ENCODE results near the gene CNN2. TPM values are rescaled to one million over a fixed set of nuclear protein-coding genes. Genes with fewer than 3 reads are reported as not detected.

CNN2 gene
- total RNA-seq, 1 experiment from 2014 or later: 97.9 TPM

DNA sequence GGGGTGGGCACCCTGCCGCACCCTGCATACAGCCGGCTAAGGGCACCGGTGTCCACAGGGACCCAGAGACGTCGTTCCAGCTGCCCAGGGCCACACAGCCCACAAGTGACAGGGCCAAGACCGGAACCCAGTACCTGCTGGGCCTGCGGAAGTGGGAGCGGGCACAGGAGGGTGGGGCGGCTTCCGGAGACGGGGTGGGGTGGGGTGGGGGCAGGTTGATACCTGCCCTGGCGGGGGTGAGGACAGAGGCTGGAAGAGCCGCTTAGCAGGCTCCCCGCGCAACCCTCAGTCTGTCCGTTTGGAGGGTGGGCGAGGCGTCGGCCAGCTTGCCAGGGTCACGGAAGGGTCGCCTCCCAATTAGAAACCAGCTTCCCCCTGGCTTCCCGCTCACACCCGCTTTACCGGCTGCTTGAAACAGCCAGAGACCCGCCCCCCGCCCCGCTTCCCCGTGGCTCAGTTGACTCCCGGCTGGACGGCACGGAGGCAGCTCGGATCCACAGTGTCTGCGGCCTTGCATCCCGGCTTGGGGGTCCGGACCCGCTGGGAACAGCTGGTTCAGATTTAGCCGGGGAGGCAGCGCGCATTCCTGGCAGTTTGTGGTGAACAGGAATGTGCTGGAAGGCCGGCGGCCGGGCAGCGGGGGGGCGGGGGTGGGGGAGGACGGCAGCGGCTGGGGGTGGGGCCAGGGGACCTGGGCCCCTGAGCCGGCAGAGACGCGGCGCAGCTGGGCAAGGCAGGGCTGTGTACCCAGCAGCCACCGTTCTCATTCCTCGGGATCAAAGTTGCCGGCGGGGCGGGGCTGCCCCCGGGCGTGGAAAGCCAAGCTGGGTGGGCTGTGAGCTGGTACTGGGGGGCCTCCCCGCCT, 1.9 kb downstream of the CNN2 start:
- BruUV-seq (replicated peaks): no TSS peak
- H3K4me2 ChIP-seq (ENCODE audit: low read length): peak overlapping the region; percentile 92
- peaks cover 6% of the 10 kb centered on the region; the same call in 1 of the 2 replicates for H3K36me3 ChIP-seq (ENCODE audit: low read depth, low read length)
- H3K27me3 ChIP-seq (ENCODE audit: low read length): no peaks in the 10 kb centered on the region
- H3F3A ChIP-seq (ENCODE audit: low read length, unreplicated experiment): no peaks in the 10 kb centered on the region
- no peak for TF ChIP-seq EZH2phosphoT487 (IDR thresholded peaks at IDR 0.05; ENCODE audit: borderline replicate concordance, low read length)
- 0 out of 2 replicates have a peak overlapping the region, but pooled peaks have one; percentile 72 for H2AFZ ChIP-seq (ENCODE audit: low read length)
- ChIA-PET CTCF (interaction anchor here (0.7 kb wide), 1 partner anchor 355 kb away, joined by 3 read pairs; no protein-coding TSS in a partner anchor), POLR2A (ENCODE audit: unreplicated experiment) (no interaction called here)
- H4K20me1 ChIP-seq (ENCODE audit: low read length): no peaks in the 10 kb centered on the region
- H3K27ac ChIP-seq (ENCODE audit: low read length): peak overlapping the region; percentile 76
- no peaks in the 10 kb centered on the region for H3K9me3 ChIP-seq (ENCODE audit: low read length)
- peak overlapping the region; percentile 72 for H3K9ac ChIP-seq (ENCODE audit: low read length)
- peak; percentile 55 for DNase-seq
- H3K79me2 ChIP-seq (ENCODE audit: low read length): peaks cover 37% of the 10 kb centered on the region
- no peaks in the 10 kb centered on the region; the same call in 1 of the 2 replicates for H3K4me1 ChIP-seq (ENCODE audit: insufficient read depth, low read length)
- intact Hi-C loops (cut with micrococcal nuclease): loop anchor here (5.0 kb wide), 1 partner anchor 74 kb away; the partner anchor contains the start of gene GPX4
- no peaks in the 10 kb centered on the region for H3K9me2 ChIP-seq (replicated peaks; ENCODE audit: low read length)
- ATAC-seq: peak; percentile 65
- peak overlapping the region; percentile 95 for H3K4me3 ChIP-seq (ENCODE audit: low read length)

DNA sequence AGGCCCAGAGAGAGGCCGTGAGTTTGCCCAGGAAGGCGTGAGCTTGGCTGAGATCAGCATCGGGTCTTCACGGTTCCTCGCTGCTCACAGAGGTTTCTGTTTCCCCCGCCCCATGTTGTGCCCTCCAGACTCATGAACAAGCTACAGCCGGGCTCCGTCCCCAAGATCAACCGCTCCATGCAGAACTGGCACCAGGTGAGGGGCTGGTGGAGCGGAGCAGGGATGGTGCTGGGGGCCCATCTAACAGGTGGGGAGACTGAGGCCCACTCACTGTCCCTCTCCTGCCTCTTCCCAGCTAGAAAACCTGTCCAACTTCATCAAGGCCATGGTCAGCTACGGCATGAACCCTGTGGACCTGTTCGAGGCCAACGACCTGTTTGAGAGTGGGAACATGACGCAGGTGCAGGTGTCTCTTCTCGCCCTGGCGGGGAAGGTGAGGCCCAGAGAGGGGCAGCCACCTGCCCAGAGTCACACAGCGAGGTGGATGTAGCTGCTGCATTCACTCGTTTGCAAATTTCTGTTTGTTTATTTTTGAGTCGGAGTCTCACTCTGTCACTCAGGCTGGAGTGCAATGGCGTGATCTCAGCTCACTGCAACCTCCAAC, 6.0 kb downstream of the CNN2 start:
- TF ChIP-seq, protein P1, sequence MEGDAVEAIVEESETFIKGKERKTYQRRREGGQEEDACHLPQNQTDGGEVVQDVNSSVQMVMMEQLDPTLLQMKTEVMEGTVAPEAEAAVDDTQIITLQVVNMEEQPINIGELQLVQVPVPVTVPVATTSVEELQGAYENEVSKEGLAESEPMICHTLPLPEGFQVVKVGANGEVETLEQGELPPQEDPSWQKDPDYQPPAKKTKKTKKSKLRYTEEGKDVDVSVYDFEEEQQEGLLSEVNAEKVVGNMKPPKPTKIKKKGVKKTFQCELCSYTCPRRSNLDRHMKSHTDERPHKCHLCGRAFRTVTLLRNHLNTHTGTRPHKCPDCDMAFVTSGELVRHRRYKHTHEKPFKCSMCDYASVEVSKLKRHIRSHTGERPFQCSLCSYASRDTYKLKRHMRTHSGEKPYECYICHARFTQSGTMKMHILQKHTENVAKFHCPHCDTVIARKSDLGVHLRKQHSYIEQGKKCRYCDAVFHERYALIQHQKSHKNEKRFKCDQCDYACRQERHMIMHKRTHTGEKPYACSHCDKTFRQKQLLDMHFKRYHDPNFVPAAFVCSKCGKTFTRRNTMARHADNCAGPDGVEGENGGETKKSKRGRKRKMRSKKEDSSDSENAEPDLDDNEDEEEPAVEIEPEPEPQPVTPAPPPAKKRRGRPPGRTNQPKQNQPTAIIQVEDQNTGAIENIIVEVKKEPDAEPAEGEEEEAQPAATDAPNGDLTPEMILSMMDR (conservative IDR thresholded peaks at IDR 0.05; ENCODE audit: low read depth, low read length): no peak
- TF ChIP-seq EZH2 (IDR thresholded peaks at IDR 0.05; ENCODE audit: low read length, unreplicated experiment) (no peak), EZH2phosphoT487 (IDR thresholded peaks at IDR 0.05; ENCODE audit: borderline replicate concordance, low read length) (no peak)
- DNase-seq (no peak), ATAC-seq (no peak)
- Histone ChIP-seq H3K9me3 (ENCODE audit: low read length) (no peaks in the 10 kb centered on the region), H3K9me2 (replicated peaks; ENCODE audit: low read length) (no peaks in the 10 kb centered on the region), H3F3A (ENCODE audit: low read length, unreplicated experiment) (no peaks in the 10 kb centered on the region), H2AFZ (ENCODE audit: low read length) (no peak overlapping the region), H3K27ac (ENCODE audit: low read length) (no peak overlapping the region), H4K20me1 (ENCODE audit: low read length) (no peaks in the 10 kb centered on the region), H3K4me1 (ENCODE audit: insufficient read depth, low read length) (no peaks in the 10 kb centered on the region; the same call in 1 of the 2 replicates), H3K4me2 (ENCODE audit: low read length) (no peak overlapping the region), H3K27me3 (ENCODE audit: low read length) (no peaks in the 10 kb centered on the region), H3K9ac (ENCODE audit: low read length) (no peak overlapping the region), H3K36me3 (ENCODE audit: low read depth, low read length) (peaks cover 6% of the 10 kb centered on the region; the same call in 1 of the 2 replicates), H3K4me3 (ENCODE audit: low read length) (no peak overlapping the region), H3K79me2 (ENCODE audit: low read length) (peaks cover 27% of the 10 kb centered on the region)
- no TSS peak for BruUV-seq (replicated peaks)
- intact Hi-C loops (cut with micrococcal nuclease): no loop called here
- ChIA-PET POLR2A (ENCODE audit: unreplicated experiment) (no interaction called here), CTCF (interaction anchor here (0.7 kb wide), 1 partner anchor 32 kb away, joined by 11 read pairs; no protein-coding TSS in a partner anchor)

DNA sequence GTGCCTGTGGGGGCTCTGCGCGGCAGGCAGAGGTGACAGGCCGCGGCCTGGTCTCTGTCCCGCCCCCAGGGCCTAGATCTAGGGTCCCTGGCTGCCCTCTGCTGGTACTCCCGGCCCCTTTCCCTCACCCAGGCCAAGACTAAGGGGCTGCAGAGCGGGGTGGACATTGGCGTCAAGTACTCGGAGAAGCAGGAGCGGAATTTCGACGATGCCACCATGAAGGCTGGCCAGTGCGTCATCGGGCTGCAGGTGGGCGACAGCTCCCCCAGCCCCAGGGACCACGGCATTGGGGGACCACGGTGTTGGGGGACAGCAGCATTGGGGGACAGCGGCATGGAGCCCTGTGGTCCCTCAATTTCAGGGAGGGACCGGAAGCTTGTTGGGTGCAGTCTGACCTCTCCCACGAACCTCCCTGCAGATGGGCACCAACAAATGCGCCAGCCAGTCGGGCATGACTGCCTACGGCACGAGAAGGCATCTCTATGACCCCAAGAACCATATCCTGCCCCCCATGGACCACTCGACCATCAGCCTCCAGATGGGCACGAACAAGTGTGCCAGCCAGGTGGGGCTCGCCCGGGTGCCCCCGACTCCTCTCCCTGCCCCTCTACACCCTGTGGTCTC, 9.7 kb downstream of the CNN2 start:
- no peak overlapping the region for H3K27ac ChIP-seq (ENCODE audit: low read length)
- no peaks in the 10 kb centered on the region for H3F3A ChIP-seq (ENCODE audit: low read length, unreplicated experiment)
- POLR2A ChIA-PET (ENCODE audit: unreplicated experiment): no interaction called here
- no peak overlapping the region for H3K9ac ChIP-seq (ENCODE audit: low read length)
- no peaks in the 10 kb centered on the region for H3K27me3 ChIP-seq (ENCODE audit: low read length)
- DNase-seq: no peak
- ATAC-seq: no peak
- H3K9me3 ChIP-seq (ENCODE audit: low read length): no peaks in the 10 kb centered on the region
- no peak for TF ChIP-seq EZH2phosphoT487 (IDR thresholded peaks at IDR 0.05; ENCODE audit: borderline replicate concordance, low read length)
- TF ChIP-seq, protein P1 (conservative IDR thresholded peaks at IDR 0.05; ENCODE audit: low read depth, low read length): no peak
- no peak for TF ChIP-seq EZH2 (IDR thresholded peaks at IDR 0.05; ENCODE audit: low read length, unreplicated experiment)
- no peaks in the 10 kb centered on the region for H4K20me1 ChIP-seq (ENCODE audit: low read length)
- no TSS peak for BruUV-seq (replicated peaks)
- H3K36me3 ChIP-seq (ENCODE audit: low read depth, low read length): peaks cover 6% of the 10 kb centered on the region; the same call in 1 of the 2 replicates
- no peak overlapping the region for H2AFZ ChIP-seq (ENCODE audit: low read length)
- no peaks in the 10 kb centered on the region for H3K9me2 ChIP-seq (replicated peaks; ENCODE audit: low read length)
- peaks cover 4% of the 10 kb centered on the region; the same call in 1 of the 2 replicates for H3K4me1 ChIP-seq (ENCODE audit: insufficient read depth, low read length)
- intact Hi-C loops (cut with micrococcal nuclease): no loop called here
- H3K4me2 ChIP-seq (ENCODE audit: low read length): no peak overlapping the region
- H3K4me3 ChIP-seq (ENCODE audit: low read length): no peak overlapping the region
- no peaks in the 10 kb centered on the region for H3K79me2 ChIP-seq (ENCODE audit: low read length)
- CTCF ChIA-PET: no interaction called here
